ENCODE data around the gene TMEM187.
A peak's percentile ranks its signal among the peaks of the same experiment; 100 is the strongest.

The TMEM187 gene

GRCh38 chrX:153935326-153935851 is 37.2 kb upstream of the TMEM187 start:
- DNase-seq, result no peak

- DNase-seq, result no peak
Observed at GRCh38 chrX:153937056-153937455, 35.5 kb upstream of the TMEM187 start.

- no peak for DNase-seq
Observed at GRCh38 chrX:153938226-153938786, 34.2 kb upstream of the TMEM187 start.

GRCh38 chrX:153939573-153939972 is 33.0 kb upstream of the TMEM187 start:
- no peak for DNase-seq

- DNase-seq, result no peak
Observed at GRCh38 chrX:153941336-153942252, 31.0 kb upstream of the TMEM187 start.

GRCh38 chrX:153944140-153944799 is 28.3 kb upstream of the TMEM187 start, which contains the start of gene RENBP:
RENBP (minus strand) TSS chrX:153944643; CDS start chrX:153944610, 33 bp downstream.
- no peak for DNase-seq

GRCh38 chrX:153944800-153945150 is 27.8 kb upstream of the TMEM187 start:
- DNase-seq, result no peak

GRCh38 chrX:153945956-153946943 is 26.3 kb upstream of the TMEM187 start:
- no peak for DNase-seq

GRCh38 chrX:153947009-153947769 is 25.4 kb upstream of the TMEM187 start:
- peak; percentile 86 for DNase-seq

GRCh38 chrX:153948002-153948466 is 24.5 kb upstream of the TMEM187 start:
- DNase-seq, result no peak

- no peak for DNase-seq
Observed at GRCh38 chrX:153948847-153949805, 23.4 kb upstream of the TMEM187 start.

GRCh38 chrX:153950127-153950526 is 22.4 kb upstream of the TMEM187 start:
- DNase-seq, result no peak

GRCh38 chrX:153951683-153952372 is 20.7 kb upstream of the TMEM187 start:
- DNase-seq, result no peak

- DNase-seq, result no peak
Observed at GRCh38 chrX:153952373-153953026, 20.1 kb upstream of the TMEM187 start.

- peak; percentile 92 for DNase-seq
Observed at GRCh38 chrX:153953342-153953830, 19.2 kb upstream of the TMEM187 start.

GRCh38 chrX:153953892-153954557 is 18.5 kb upstream of the TMEM187 start:
- DNase-seq, result no peak

- DNase-seq, result no peak
Observed at GRCh38 chrX:153954558-153955227, 17.9 kb upstream of the TMEM187 start.
